A549 (cell line): Measurements from ENCODE around the gene HNF1B. TPM values are rescaled to one million over a fixed set of nuclear protein-coding genes. Genes with fewer than 3 reads are reported as not detected.
A peak's percentile ranks its signal among the peaks of the same experiment; 100 is the strongest.

Experiments
- ATAC-seq, 2 experiments: fragments of 200-7000 bp in 1 of 2; fragments of >200 bp in 1 of 2; cut with Nextera tagmentation in 1 of 2; cut with Tn5 transposase in 1 of 2; 3 replicates each; pipeline versions ENCODE4 v1.8.0 to v1.9.1; 2018 to 2020; ENCODE audit warnings: mild to moderate bottlenecking in 1 of 2, moderate library complexity in 1 of 2
- CTCF ChIA-PET: fragments of 300-600 bp; sonication (Branson Sonifier 250); formaldehyde crosslinking; extraction: SDS; loops from one replicate; lab custom pipeline; 2021; ENCODE audit warnings: antibody characterized with exemption, inconsistent platforms; lab: Yijun Ruan, JAX
- POLR2A ChIA-PET: fragments of 350-600 bp; formaldehyde crosslinking; extraction: SDS; loops from one replicate; lab custom pipeline; 2021; ENCODE audit warnings: antibody characterized with exemption, inconsistent platforms; lab: Yijun Ruan, JAX
- DNase-seq, 2 experiments: peaks; one replicate each; pipeline versions ENCODE4 v3.0.0 to v3.0.0-alpha.2; 2011 to 2016; ENCODE audit warnings: low read depth in 1 of 2, low spot score in 1 of 2
- FAIRE-seq: peaks from 2 replicates; lab custom pipeline; 2011; peaks lifted over from hg19 to GRCh38; lab: Jason Lieb, UNC
- H3K27ac ChIP-seq, 2 experiments: fragments of >200 bp; sonication (Bioruptor Twin); formaldehyde crosslinking; 3 replicates each; pipeline ENCODE4 v1.5.1; 2016 to 2017
- H3K4me1 ChIP-seq: fragments of >200 bp; sonication (Bioruptor Twin); formaldehyde crosslinking; 3 replicates; pipeline ENCODE4 v1.6.1; 2016
- H3K4me2 ChIP-seq: fragments of >200 bp; sonication (Bioruptor Twin); formaldehyde crosslinking; 3 replicates; pipeline ENCODE4 v1.6.1; 2016
- H3K4me3 ChIP-seq: fragments of >200 bp; sonication (Bioruptor Twin); formaldehyde crosslinking; 3 replicates; pipeline ENCODE4 v1.5.1; 2016
- H3K9me3 ChIP-seq: fragments of >200 bp; sonication (Bioruptor Twin); formaldehyde crosslinking; 3 replicates; pipeline ENCODE4 v1.6.1; 2016
- CHD4 ChIP-seq: fragments of 200-600 bp; sonication (generic); IDR thresholded peaks from 2 replicates; pipeline ENCODE4 v1.6.1; 2016; ENCODE audit warnings: antibody characterized with exemption, mild to moderate bottlenecking, borderline replicate concordance
- FOXS1 ChIP-seq: fragments of 250-450 bp; sonication (Bioruptor Pico); IDR thresholded peaks from 2 replicates; pipeline ENCODE4 v1.5.0; 2020; ENCODE audit warnings: mild to moderate bottlenecking, moderate library complexity
- GATA3 ChIP-seq: IDR thresholded peaks from 2 replicates; pipeline ENCODE4 v1.6.1; 2012; ENCODE audit warnings: borderline replicate concordance
- HDAC2 ChIP-seq: fragments of 200-600 bp; sonication (generic); IDR thresholded peaks from 2 replicates; pipeline ENCODE4 v1.6.1; 2016
- HOXB13 ChIP-seq: fragments of 250-450 bp; sonication (Bioruptor Pico); IDR thresholded peaks from 2 replicates; pipeline ENCODE4 v1.5.0; 2020; ENCODE audit warnings: low read depth, mild to moderate bottlenecking, moderate library complexity
- JUNB ChIP-seq: fragments of >200 bp; sonication (Bioruptor Twin); formaldehyde crosslinking; IDR thresholded peaks from 2 replicates; pipeline ENCODE4 v1.6.1; 2016
- MAFK ChIP-seq: fragments of 450-650 bp; IDR thresholded peaks from 2 replicates; pipeline ENCODE4 v1.6.1; 2014; ENCODE audit not compliant: partially characterized antibody
- MYC ChIP-seq: IDR thresholded peaks from 2 replicates; pipeline ENCODE4 v1.6.1; 2012; ENCODE audit warnings: mild to moderate bottlenecking, inconsistent platforms, low read length, improper control_type of control experiment, borderline replicate concordance
- NFE2L2 ChIP-seq: fragments of 150-350 bp; conservative IDR thresholded peaks from 2 replicates; pipeline ENCODE4 v1.6.1; 2014; ENCODE audit warnings: low read length
- RARB ChIP-seq: fragments of 250-450 bp; sonication (Bioruptor Pico); IDR thresholded peaks from 2 replicates; pipeline ENCODE4 v1.8.0; 2021; ENCODE audit warnings: mild to moderate bottlenecking, moderate library complexity
- SMC3 ChIP-seq: fragments of >200 bp; sonication (Bioruptor Twin); formaldehyde crosslinking; IDR thresholded peaks from 3 replicates; pipeline ENCODE4 v1.6.1; 2018; ENCODE audit warnings: inconsistent platforms
- TFCP2L1 ChIP-seq: fragments of 250-450 bp; sonication (Bioruptor Pico); IDR thresholded peaks from 2 replicates; pipeline ENCODE4 v1.5.0; 2021; ENCODE audit warnings: mild to moderate bottlenecking
- TP53 ChIP-seq: fragments of 250-450 bp; sonication (Bioruptor Pico); IDR thresholded peaks from 2 replicates; pipeline ENCODE4 v1.5.0; 2021; ENCODE audit warnings: mild to moderate bottlenecking, moderate library complexity
- ZC3H11A ChIP-seq: fragments of 450-650 bp; IDR thresholded peaks from 2 replicates; pipeline ENCODE4 v1.6.1; 2014; ENCODE audit warnings: antibody characterized with exemption, mild to moderate bottlenecking
- WGBS: methylation state at CpG from one replicate; pipeline ENCODE4 v1.1.6; 2017; ENCODE audit errors: missing lambda C conversion rate; 5-methylcytosine and 5-hydroxymethylcytosine counted together
- polyA plus RNA-seq, 4 experiments: library from polyadenylated mRNA; depleted of rRNA in 3 of 4; stranded (reverse); fragments of >200 nt; fragmentation: RNase III in 1 of 4; extraction: RNeasy Plus Mini Kit Qiagen cat#74134 plus additional on column Dnase treatment in 1 of 4; gene quantifications; 2 replicates in 3 of 4; 3 replicates in 1 of 4; pipeline ENCODE4 v1.2.3, GENCODE V29; 2011 to 2017
- TF ChIP-seq, protein P1 (sequence below): IDR thresholded peaks from 2 replicates; pipeline ENCODE4 v1.6.1; 2012
- TF ChIP-seq, protein P2 (sequence below): IDR thresholded peaks from 2 replicates; pipeline ENCODE4 v1.6.1; 2012
- TF ChIP-seq, protein P3 (sequence below): IDR thresholded peaks from 2 replicates; pipeline ENCODE4 v1.6.1; 2012; ENCODE audit warnings: low read depth, borderline replicate concordance

Gene HNF1B
- polyA plus RNA-seq, 2 of the 4 experiments (the other 2 are of a cell fraction) = 13.3 to 21.3 TPM

- TF ChIP-seq RARB (CRISPR knock-in tag) (no peak), HOXB13 (CRISPR knock-in tag) (no peak), FOXS1 (no peak), TFCP2L1 (CRISPR knock-in tag) (no peak), JUNB (no peak), HDAC2 (no peak), ZC3H11A (no peak)
These were observed 8.4 kb downstream of the HNF1B start (continued) for GRCh38 chr17:37736428-37736827.

- no peak for ATAC-seq
- CTCF ChIA-PET = interaction anchor here (0.6 to 10.3 kb wide), 9 partner anchors 10 to 1167 kb away, joined by 3 to 60 read pairs (median 7); partner anchors contain the start of genes HNF1B and SYNRG
- DNase-seq = no peak
- H3K4me1 ChIP-seq = peaks cover 34% of the 10 kb centered on the region
- POLR2A ChIA-PET = no interaction called here
- 97% methylated on average over 4 of the region's 4 CpGs for WGBS
- TF ChIP-seq FOXS1 (no peak), GATA3 (no peak), SMC3 (no peak), TFCP2L1 (CRISPR knock-in tag) (no peak), MYC (no peak), HOXB13 (CRISPR knock-in tag) (no peak)
- TF ChIP-seq, protein P1, sequence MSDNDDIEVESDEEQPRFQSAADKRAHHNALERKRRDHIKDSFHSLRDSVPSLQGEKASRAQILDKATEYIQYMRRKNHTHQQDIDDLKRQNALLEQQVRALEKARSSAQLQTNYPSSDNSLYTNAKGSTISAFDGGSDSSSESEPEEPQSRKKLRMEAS = no peak
- H3K4me3 ChIP-seq = no peak overlapping the region
- no peaks in the 10 kb centered on the region for H3K9me3 ChIP-seq
- no peak overlapping the region for H3K27ac ChIP-seq
- FAIRE-seq = no peak
- no peak overlapping the region for H3K4me2 ChIP-seq
These were observed 9.7 kb downstream of the HNF1B start for GRCh38 chr17:37735165-37735564.

GRCh38 chr17:37732316-37732715, 12.5 kb downstream of the HNF1B start:
- WGBS = 92% methylated on average over 4 of the region's 4 CpGs
- Histone ChIP-seq H3K4me1 (peaks cover 6% of the 10 kb centered on the region; the same call in 2 of the 3 replicates), H3K9me3 (no peaks in the 10 kb centered on the region), H3K27ac (no peak overlapping the region), H3K4me3 (no peak overlapping the region), H3K4me2 (no peak overlapping the region)
- TF ChIP-seq CHD4 (no peak), RARB (CRISPR knock-in tag) (no peak), MAFK (no peak), TP53 (CRISPR knock-in tag) (no peak), ZC3H11A (no peak), GATA3 (no peak), NFE2L2 (no peak)
- TF ChIP-seq, protein P1 = no peak
- ChIA-PET CTCF (interaction anchor here (0.8 to 10.3 kb wide), 5 partner anchors 18 to 316 kb away, joined by 3 to 60 read pairs (median 14); no protein-coding TSS in a partner anchor), POLR2A (no interaction called here)
- FAIRE-seq (no peak), ATAC-seq (no peak), DNase-seq (no peak)

DNA sequence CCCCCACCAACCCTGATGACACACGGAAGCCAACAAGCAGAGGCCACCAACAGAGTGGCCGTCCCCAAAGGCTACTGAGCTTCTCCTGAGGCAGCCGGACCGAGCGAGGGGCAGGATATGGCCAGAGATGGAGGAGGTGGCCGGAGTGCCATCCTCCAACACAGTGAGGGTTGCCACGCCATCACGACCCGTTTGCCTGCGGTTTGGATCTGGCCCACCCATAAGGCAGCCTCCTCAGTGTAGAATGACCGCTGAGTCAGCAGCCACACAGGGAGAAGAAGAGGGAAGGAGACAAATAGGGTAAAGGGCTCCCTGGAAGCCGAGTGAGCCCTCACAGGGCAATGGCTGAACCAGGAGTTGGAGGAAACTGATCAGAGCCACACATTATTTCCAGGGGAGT, 13.8 kb downstream of the HNF1B start:
- no peak for FAIRE-seq
- Histone ChIP-seq H3K27ac (no peak overlapping the region), H3K4me1 (no peaks in the 10 kb centered on the region; the same call in 1 of the 3 replicates), H3K4me3 (no peak overlapping the region), H3K9me3 (no peaks in the 10 kb centered on the region), H3K4me2 (no peak overlapping the region)
- 98% methylated on average over 12 of the region's 12 CpGs for WGBS
- ChIA-PET CTCF (interaction anchor here (0.5 to 1.2 kb wide), 4 partner anchors 9 to 274 kb away, joined by 3 to 4 read pairs (median 3); no protein-coding TSS in a partner anchor), POLR2A (no interaction called here)
- no peak for DNase-seq
- no peak for ATAC-seq
- TF ChIP-seq, protein P2, sequence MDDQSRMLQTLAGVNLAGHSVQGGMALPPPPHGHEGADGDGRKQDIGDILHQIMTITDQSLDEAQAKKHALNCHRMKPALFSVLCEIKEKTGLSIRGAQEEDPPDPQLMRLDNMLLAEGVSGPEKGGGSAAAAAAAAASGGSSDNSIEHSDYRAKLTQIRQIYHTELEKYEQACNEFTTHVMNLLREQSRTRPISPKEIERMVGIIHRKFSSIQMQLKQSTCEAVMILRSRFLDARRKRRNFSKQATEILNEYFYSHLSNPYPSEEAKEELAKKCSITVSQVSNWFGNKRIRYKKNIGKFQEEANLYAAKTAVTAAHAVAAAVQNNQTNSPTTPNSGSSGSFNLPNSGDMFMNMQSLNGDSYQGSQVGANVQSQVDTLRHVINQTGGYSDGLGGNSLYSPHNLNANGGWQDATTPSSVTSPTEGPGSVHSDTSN = no peak
- TF ChIP-seq MAFK (peak; percentile 89), FOXS1 (no peak)
- TF ChIP-seq, protein P3, sequence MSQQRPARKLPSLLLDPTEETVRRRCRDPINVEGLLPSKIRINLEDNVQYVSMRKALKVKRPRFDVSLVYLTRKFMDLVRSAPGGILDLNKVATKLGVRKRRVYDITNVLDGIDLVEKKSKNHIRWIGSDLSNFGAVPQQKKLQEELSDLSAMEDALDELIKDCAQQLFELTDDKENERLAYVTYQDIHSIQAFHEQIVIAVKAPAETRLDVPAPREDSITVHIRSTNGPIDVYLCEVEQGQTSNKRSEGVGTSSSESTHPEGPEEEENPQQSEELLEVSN = no peak
